Adipocyte (in vitro differentiated cells): ENCODE data around the gene MAP6.

ENCODE experiments used
- DNase-seq: peaks from one replicate; pipeline ENCODE4 v3.0.0-alpha.2; 2015; ENCODE audit warnings: low read depth
- H3K27me3 ChIP-seq: replicated peaks from 2 replicates; pipeline ENCODE4 v1.7.0; 2013; ENCODE audit warnings: mild to moderate bottlenecking, low read length, moderate library complexity; ENCODE audit not compliant: control insufficient read depth, insufficient read depth
- H3K36me3 ChIP-seq: 2 replicates; pipeline ENCODE4 v1.7.0; 2013; ENCODE audit warnings: low read length, mild to moderate bottlenecking, moderate library complexity; ENCODE audit not compliant: control insufficient read depth, insufficient read depth, severe bottlenecking
- H3K4me1 ChIP-seq: 2 replicates; pipeline ENCODE4 v1.7.0; 2013; ENCODE audit warnings: mild to moderate bottlenecking, low read length, moderate library complexity; ENCODE audit not compliant: control insufficient read depth, insufficient read depth
- H3K4me3 ChIP-seq: 2 replicates; pipeline ENCODE4 v1.7.0; 2013; ENCODE audit warnings: mild to moderate bottlenecking, low read length, moderate library complexity
- H3K9ac ChIP-seq: 2 replicates; pipeline ENCODE4 v1.7.0; 2013; ENCODE audit warnings: mild to moderate bottlenecking, low read length, moderate library complexity
- H3K9me3 ChIP-seq: 2 replicates; pipeline ENCODE4 v1.7.0; 2013; ENCODE audit warnings: mild to moderate bottlenecking, low read length, moderate library complexity; ENCODE audit not compliant: control insufficient read depth

MAP6 gene

GRCh38 chr11:75668451-75669297 is at the start of gene MAP6:
MAP6 (minus strand) TSS chr11:75669038; CDS start chr11:75668369, 669 bp downstream.
- Histone ChIP-seq H3K27me3 (peaks cover 10% of the 10 kb centered on the region), H3K36me3 (no peaks in the 10 kb centered on the region), H3K4me3 (peak within 1 kb of the TSS; percentile 79), H3K4me1 (peaks cover 9% of the 10 kb centered on the region), H3K9ac (peak within 1 kb of the TSS; percentile 76), H3K9me3 (no peaks in the 10 kb centered on the region)
- DNase-seq = peak; percentile 68

DNA sequence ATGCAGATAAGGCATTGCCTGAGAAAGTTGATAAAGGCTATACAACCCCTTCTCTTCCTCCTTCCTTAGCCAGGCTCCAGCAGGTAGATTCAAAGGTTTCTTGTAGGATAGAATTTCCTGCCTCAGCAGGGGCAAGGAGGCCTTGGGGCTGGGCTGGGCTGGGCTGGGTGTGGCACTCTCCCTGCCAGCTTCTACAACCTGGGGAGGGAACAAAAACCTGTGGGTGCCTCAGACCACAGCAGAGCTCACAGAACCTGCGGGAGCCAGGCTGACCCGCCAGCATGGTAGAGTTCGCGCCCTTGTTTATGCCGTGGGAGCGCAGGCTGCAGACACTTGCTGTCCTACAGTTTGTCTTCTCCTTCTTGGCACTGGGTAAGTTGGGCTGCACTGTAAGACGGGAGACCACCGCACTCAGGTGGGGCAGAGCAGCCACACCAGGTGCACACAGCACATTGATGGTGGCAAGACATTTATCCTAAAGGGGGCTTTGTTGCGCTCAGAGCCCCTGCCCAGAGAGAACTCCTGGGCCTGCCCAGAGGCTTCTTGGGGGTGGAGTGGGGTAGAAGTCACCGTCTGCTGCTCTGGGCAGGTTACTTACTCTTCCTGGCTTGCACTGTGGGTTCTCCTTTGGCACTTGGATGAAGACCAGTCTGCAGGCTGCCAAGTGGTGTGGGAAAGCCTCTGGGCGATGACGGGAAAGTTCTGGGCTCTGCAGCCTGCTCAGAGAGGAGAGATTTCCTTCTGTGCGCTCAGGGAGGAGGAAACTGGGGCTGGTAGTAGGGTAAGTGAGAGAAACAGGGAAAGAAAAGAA is 49.0 kb upstream of the MAP6 start, which contains the start of gene MOGAT2:
Gene MOGAT2, plus strand, starts transcription at position 231 of the 811 bp plus-strand sequence. Its CDS starts 51 bp downstream, at position 282.
- Histone ChIP-seq H3K4me3 (no peak within 1 kb of the TSS), H3K9ac (no peak within 1 kb of the TSS), H3K4me1 (peaks cover 13% of the 10 kb centered on the region), H3K9me3 (no peaks in the 10 kb centered on the region), H3K27me3 (no peaks in the 10 kb centered on the region), H3K36me3 (no peaks in the 10 kb centered on the region)
- no peak for DNase-seq

DNA sequence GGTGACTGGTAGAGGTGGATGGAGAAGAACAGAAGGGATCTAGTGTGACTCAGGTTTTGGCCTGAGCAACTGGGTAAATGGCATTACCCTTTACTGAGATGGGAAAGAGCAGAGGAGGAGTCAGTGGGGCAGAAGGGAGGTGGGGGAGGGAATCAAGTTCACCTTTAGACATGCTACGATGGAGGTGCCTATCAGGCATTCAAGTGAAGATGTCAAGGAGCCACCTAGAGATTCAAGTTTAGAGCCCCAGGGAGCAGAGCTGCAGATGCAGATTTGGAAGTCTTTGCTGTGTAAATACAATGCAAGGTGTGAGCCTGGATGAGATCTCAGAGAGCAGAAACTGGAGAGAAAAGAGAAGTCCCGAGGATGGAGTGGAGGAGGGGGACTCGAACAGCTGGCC is 47.8 kb upstream of the MAP6 start:
- Histone ChIP-seq H3K4me3 (no peak overlapping the region), H3K36me3 (no peaks in the 10 kb centered on the region), H3K9ac (no peak overlapping the region), H3K27me3 (no peaks in the 10 kb centered on the region), H3K4me1 (peaks cover 3% of the 10 kb centered on the region), H3K9me3 (no peaks in the 10 kb centered on the region)
- DNase-seq = no peak

DNA sequence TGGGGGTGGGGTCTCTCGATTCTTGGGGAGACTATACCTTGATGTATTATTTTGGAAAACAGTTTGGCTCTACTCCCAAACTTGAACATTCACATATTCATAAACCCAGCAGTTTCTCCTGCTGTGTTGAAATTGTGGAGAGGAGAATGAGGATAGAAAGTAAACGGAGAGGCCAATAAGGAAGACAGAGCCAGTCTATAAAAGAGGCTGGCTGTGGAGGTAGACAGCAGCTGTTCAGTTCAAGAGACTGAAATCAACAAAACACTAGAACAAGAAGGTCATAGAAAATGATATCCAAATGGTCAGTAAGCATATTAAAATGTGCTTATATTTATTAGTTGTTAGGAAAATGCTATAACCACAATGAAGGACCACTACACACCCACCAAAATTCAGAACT is 46.9 kb upstream of the MAP6 start:
- no peak for DNase-seq
- no peaks in the 10 kb centered on the region for H3K9me3 ChIP-seq
- H3K4me1 ChIP-seq = peaks cover 4% of the 10 kb centered on the region
- H3K36me3 ChIP-seq = no peaks in the 10 kb centered on the region
- no peak overlapping the region for H3K9ac ChIP-seq
- H3K27me3 ChIP-seq = no peaks in the 10 kb centered on the region
- no peak overlapping the region for H3K4me3 ChIP-seq

DNA sequence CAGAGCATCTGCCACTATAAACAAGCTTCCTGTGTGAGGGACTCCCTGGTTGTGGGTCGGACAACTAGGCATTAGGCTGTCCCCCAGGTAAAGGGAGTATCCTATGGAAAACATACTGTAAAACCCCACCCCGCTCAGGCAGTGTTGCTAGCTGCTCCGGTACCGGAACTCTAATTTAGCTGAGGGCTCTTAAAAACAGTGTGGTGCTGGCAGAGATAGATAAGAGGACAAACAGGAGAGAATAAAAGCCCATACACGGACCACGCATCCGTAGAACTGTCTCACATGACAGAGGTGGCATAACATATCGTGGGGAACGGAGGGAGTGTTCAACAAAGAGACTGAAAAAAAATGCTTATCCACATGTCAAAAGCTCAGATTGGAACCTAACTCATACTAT is 45.4 kb upstream of the MAP6 start:
- Histone ChIP-seq H3K36me3 (no peaks in the 10 kb centered on the region), H3K27me3 (no peaks in the 10 kb centered on the region), H3K9ac (no peak overlapping the region), H3K4me1 (peaks cover 4% of the 10 kb centered on the region), H3K9me3 (no peaks in the 10 kb centered on the region), H3K4me3 (no peak overlapping the region)
- DNase-seq = no peak

DNA sequence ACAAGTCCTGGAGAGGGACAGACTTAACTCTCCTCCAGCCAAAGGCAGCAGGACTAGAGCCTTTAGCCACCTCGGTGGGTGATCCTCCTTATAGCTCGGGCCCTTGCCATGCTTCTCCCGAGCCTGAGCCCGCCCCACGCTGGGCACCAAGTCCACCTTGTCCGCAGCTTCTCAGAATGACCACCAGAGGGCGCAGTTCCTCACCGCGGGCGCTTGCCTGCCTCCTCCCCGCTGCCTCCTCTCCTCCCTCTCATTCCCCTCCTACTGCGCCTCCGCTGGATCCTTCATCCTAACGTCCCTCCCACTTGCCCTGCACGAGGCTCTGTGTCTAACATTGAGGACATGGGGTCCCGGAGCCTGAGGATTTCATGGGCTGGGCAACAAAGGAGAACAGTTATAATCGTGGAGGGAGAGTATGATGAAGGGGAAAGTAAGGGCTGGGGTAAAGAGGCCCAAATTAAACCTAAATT is 37.5 kb upstream of the MAP6 start:
- peaks cover 7% of the 10 kb centered on the region for H3K4me1 ChIP-seq
- no peaks in the 10 kb centered on the region for H3K36me3 ChIP-seq
- no peak overlapping the region for H3K4me3 ChIP-seq
- DNase-seq = peak; percentile 87
- no peak overlapping the region for H3K9ac ChIP-seq
- H3K9me3 ChIP-seq = no peaks in the 10 kb centered on the region
- no peaks in the 10 kb centered on the region for H3K27me3 ChIP-seq

- H3K27me3 ChIP-seq = no peaks in the 10 kb centered on the region
- no peaks in the 10 kb centered on the region for H3K9me3 ChIP-seq
- no peaks in the 10 kb centered on the region for H3K36me3 ChIP-seq
- H3K4me1 ChIP-seq = peaks cover 11% of the 10 kb centered on the region
- no peak overlapping the region for H3K4me3 ChIP-seq
- no peak overlapping the region for H3K9ac ChIP-seq
- no peak for DNase-seq
These were observed 36.7 kb upstream of the MAP6 start for GRCh38 chr11:75705541-75705940.

GRCh38 chr11:75703695-75704237 is 34.9 kb upstream of the MAP6 start:
- H3K36me3 ChIP-seq = no peaks in the 10 kb centered on the region
- no peaks in the 10 kb centered on the region for H3K27me3 ChIP-seq
- H3K4me3 ChIP-seq = no peak overlapping the region
- peaks cover 15% of the 10 kb centered on the region for H3K4me1 ChIP-seq
- H3K9me3 ChIP-seq = no peaks in the 10 kb centered on the region
- H3K9ac ChIP-seq = no peak overlapping the region
- no peak for DNase-seq

- no peak for DNase-seq
- Histone ChIP-seq H3K4me3 (no peak overlapping the region), H3K27me3 (no peaks in the 10 kb centered on the region), H3K36me3 (no peaks in the 10 kb centered on the region), H3K4me1 (peaks cover 12% of the 10 kb centered on the region), H3K9ac (no peak overlapping the region), H3K9me3 (no peaks in the 10 kb centered on the region)
These were observed 32.1 kb upstream of the MAP6 start for GRCh38 chr11:75700940-75701339.

- no peak for DNase-seq
- H3K4me1 ChIP-seq = peaks cover 12% of the 10 kb centered on the region
- no peaks in the 10 kb centered on the region for H3K9me3 ChIP-seq
- H3K4me3 ChIP-seq = no peak overlapping the region
- no peaks in the 10 kb centered on the region for H3K27me3 ChIP-seq
- no peak overlapping the region for H3K9ac ChIP-seq
- H3K36me3 ChIP-seq = no peaks in the 10 kb centered on the region
These were observed 29.2 kb upstream of the MAP6 start for GRCh38 chr11:75697906-75698581.
